NOMO-1 treated with dmso at 0.1 percent for 144 hours (cell line): ENCODE measurements around the gene GPC3.
"Not testable (repeated sequence)": the region's sequence is repeated elsewhere in the genome, so short reads cannot be mapped to it uniquely, and the experiment has no call there.

ENCODE experiments used
- DNase-seq: peaks from one replicate; lab custom pipeline; 2025; ENCODE audit not compliant: unreplicated experiment; lab: John Stamatoyannopoulos, UW

Gene GPC3

GRCh38 chrX:133999031-133999705 is 13.8 kb upstream of the GPC3 start:
- no peak for DNase-seq

- no peak for DNase-seq
These were observed 10.4 kb upstream of the GPC3 start for GRCh38 chrX:133995759-133996158.

GRCh38 chrX:133994576-133994975 is 9.2 kb upstream of the GPC3 start:
- no peak for DNase-seq

- DNase-seq, result no peak
These were observed 7.5 kb upstream of the GPC3 start for GRCh38 chrX:133992882-133993281.

- DNase-seq, result no peak
These were observed 6.4 kb upstream of the GPC3 start for GRCh38 chrX:133991814-133992213.

GRCh38 chrX:133991057-133991456 is 5.7 kb upstream of the GPC3 start:
- DNase-seq, result not testable (repeated sequence)

GRCh38 chrX:133989993-133990392 is 4.6 kb upstream of the GPC3 start:
- no peak for DNase-seq

- DNase-seq, result no peak
These were observed 4.1 kb upstream of the GPC3 start for GRCh38 chrX:133989490-133989889.

- no peak for DNase-seq
These were observed 2.6 kb upstream of the GPC3 start for GRCh38 chrX:133988010-133988409.

- DNase-seq, result no peak
These were observed 1.8 kb upstream of the GPC3 start for GRCh38 chrX:133987188-133987587.

- no peak for DNase-seq
These were observed 731 bp upstream of the GPC3 start for GRCh38 chrX:133985967-133986683.

- no peak for DNase-seq
These were observed 584 bp downstream of the GPC3 start for GRCh38 chrX:133984857-133985163.

- no peak for DNase-seq
These were observed 1.2 kb downstream of the GPC3 start for GRCh38 chrX:133983974-133984845.

- DNase-seq, result no peak
These were observed 2.0 kb downstream of the GPC3 start for GRCh38 chrX:133983256-133983973.

GRCh38 chrX:133981924-133982323 is 3.5 kb downstream of the GPC3 start:
- DNase-seq, result no peak

- no peak for DNase-seq
These were observed 4.4 kb downstream of the GPC3 start for GRCh38 chrX:133980832-133981588.

GRCh38 chrX:133980406-133980805 is 5.0 kb downstream of the GPC3 start:
- DNase-seq, result no peak

GRCh38 chrX:133979641-133980230 is 5.7 kb downstream of the GPC3 start:
- DNase-seq, result no peak

- no peak for DNase-seq
These were observed 11.7 kb downstream of the GPC3 start for GRCh38 chrX:133973704-133974103.

GRCh38 chrX:133972916-133973315 is 12.5 kb downstream of the GPC3 start:
- no peak for DNase-seq
